B cell (primary cell): ENCODE data around the gene TMEM220. TPM values are rescaled to one million over a fixed set of nuclear protein-coding genes. Genes with fewer than 3 reads are reported as not detected.

ENCODE experiments used
- ATAC-seq: fragments of 200-7000 bp; cut with Tn5 transposase; one replicate; pipeline ENCODE4 v1.10.0; 2021; ENCODE audit warnings: low read depth, mild to moderate bottlenecking, moderate number of reproducible peaks, moderate library complexity
- CTCF ChIA-PET: fragments of 350-600 bp; sonication (Branson Sonifier 250); formaldehyde crosslinking; loops from one replicate; lab custom pipeline; 2021; ENCODE audit warnings: antibody characterized with exemption, inconsistent platforms; lab: Charles Lee
- POLR2A ChIA-PET: fragments of 350-600 bp; sonication (Branson Sonifier 250); formaldehyde crosslinking; loops from one replicate; lab custom pipeline; 2021; ENCODE audit warnings: antibody characterized with exemption; lab: Charles Lee
- DNase-seq: peaks from one replicate; pipeline ENCODE4 v3.0.0; 2013
- H2AFZ ChIP-seq: 2 replicates; pipeline ENCODE4 v1.6.1; 2012; ENCODE audit warnings: mild to moderate bottlenecking, low read depth, low read length; ENCODE audit not compliant: insufficient read depth, poor library complexity, severe bottlenecking
- H3K27ac ChIP-seq, 2 donors: 1 replicate in 1 of 2; 2 replicates in 1 of 2; pipeline ENCODE4 v1.5.1; 2012 to 2013; ENCODE audit warnings: low read length in 2 of 2, mild to moderate bottlenecking in 2 of 2, moderate library complexity in 1 of 2
- H3K27me3 ChIP-seq, 4 experiments: fragments of 200-600 bp in 1 of 4; sonication (generic) in 1 of 4; replicated peaks in 1 of 4; 1 replicate in 2 of 4; 2 replicates in 2 of 4; pipeline versions ENCODE4 v1.6.1 to v1.7.0; 2013 to 2016; ENCODE audit warnings: low read length in 3 of 4, mild to moderate bottlenecking in 2 of 4, mixed read lengths in 1 of 4, moderate library complexity in 1 of 4; ENCODE audit not compliant: insufficient read depth in 4 of 4, control insufficient read depth in 3 of 4; ENCODE audit errors: control extremely low read depth in 1 of 4
- H3K36me3 ChIP-seq, 2 experiments: replicated peaks in 1 of 2; 1 replicate in 1 of 2; 2 replicates in 1 of 2; pipeline versions ENCODE4 v1.6.1 to v1.7.1; 2013; ENCODE audit warnings: low read length in 1 of 2; ENCODE audit not compliant: insufficient read depth in 2 of 2, control insufficient read depth in 1 of 2; ENCODE audit errors: control extremely low read depth in 1 of 2, extremely low read depth in 1 of 2
- H3K4me1 ChIP-seq, 2 donors: fragments of 200-600 bp in 1 of 2; sonication (generic) in 1 of 2; 1 replicate in 1 of 2; 2 replicates in 1 of 2; pipeline versions ENCODE4 v1.5.1 to v1.6.1; 2013 to 2017; ENCODE audit warnings: low read length in 2 of 2; ENCODE audit not compliant: control insufficient read depth in 2 of 2, insufficient read depth in 2 of 2
- H3K4me2 ChIP-seq: replicated peaks from 2 replicates; pipeline ENCODE3; 2012; ENCODE audit warnings: mild to moderate bottlenecking, low read depth, low read length; ENCODE audit not compliant: poor library complexity, severe bottlenecking
- H3K4me3 ChIP-seq, 5 experiments: fragments of 200-600 bp in 1 of 5; sonication (generic) in 1 of 5; 1 replicate in 3 of 5; 2 replicates in 2 of 5; pipeline versions ENCODE4 v1.5.1 to v1.7.0; 2011 to 2016; ENCODE audit warnings: low read length in 4 of 5, mild to moderate bottlenecking in 4 of 5, low read depth in 2 of 5, control low read depth in 1 of 5, moderate library complexity in 1 of 5; ENCODE audit not compliant: insufficient read depth in 1 of 5; ENCODE audit errors: control extremely low read depth in 1 of 5, extremely low read depth in 1 of 5
- H3K79me2 ChIP-seq: fragments of 200-600 bp; sonication (generic); one replicate; pipeline ENCODE4 v1.6.0; 2016; ENCODE audit warnings: low read length; ENCODE audit not compliant: control insufficient read depth, insufficient read depth
- H3K9ac ChIP-seq: fragments of 200-600 bp; sonication (generic); 2 replicates; pipeline ENCODE4 v1.6.1; 2017; ENCODE audit warnings: mild to moderate bottlenecking, low read length, moderate library complexity
- H3K9me3 ChIP-seq, 3 donors: one replicate each; pipeline versions ENCODE4 v1.6.1 to v1.7.1; 2013; ENCODE audit warnings: low read length in 2 of 3; ENCODE audit not compliant: control insufficient read depth in 2 of 3, insufficient read depth in 1 of 3; ENCODE audit errors: control extremely low read depth in 1 of 3
- H4K20me1 ChIP-seq: 2 replicates; pipeline ENCODE4 v1.6.0; 2012; ENCODE audit warnings: mild to moderate bottlenecking, low read length; ENCODE audit not compliant: insufficient read depth, control insufficient read depth, poor library complexity, severe bottlenecking
- H3K27ac Mint-ChIP-seq: one replicate; pipeline ENCODE4 v1.8.0; 2021; ENCODE audit warnings: mixed read lengths
- H3K27me3 Mint-ChIP-seq: one replicate; pipeline ENCODE4 v1.8.0; 2021; ENCODE audit warnings: mixed read lengths
- H3K4me1 Mint-ChIP-seq: one replicate; pipeline ENCODE4 v1.8.0; 2021; ENCODE audit warnings: mixed read lengths
- H3K4me3 Mint-ChIP-seq: one replicate; pipeline ENCODE4 v1.8.0; 2021; ENCODE audit warnings: mixed read lengths
- H3K9me3 Mint-ChIP-seq: one replicate; pipeline ENCODE4 v1.8.0; 2022; ENCODE audit warnings: mixed read lengths; ENCODE audit not compliant: insufficient read depth
- CTCF ChIP-seq: fragments of 200-600 bp; IDR thresholded peaks from one replicate; pipeline ENCODE4 v1.8.0; 2022; ENCODE audit warnings: antibody characterized with exemption, mild to moderate bottlenecking
- EZH2 ChIP-seq: IDR thresholded peaks from 2 replicates; pipeline ENCODE4 v1.6.1; 2012; ENCODE audit warnings: borderline replicate concordance, low read depth, mild to moderate bottlenecking, moderate library complexity, low read length; ENCODE audit not compliant: insufficient read depth, poor library complexity, severe bottlenecking
- WGBS: methylation state at CpG from one replicate; pipeline ENCODE4 v1.1.5; 2013; ENCODE audit warnings: missing lambda C conversion rate; ENCODE audit not compliant: insufficient coverage; 5-methylcytosine and 5-hydroxymethylcytosine counted together
- intact Hi-C: fragments of 100-400 bp; cut with micrococcal nuclease; formaldehyde crosslinking; loops from one replicate; pipeline ENCODE4 v1.10.0; 2022
- polyA plus RNA-seq: library from polyadenylated mRNA; depleted of rRNA; stranded (reverse); fragments of >200 nt; gene quantifications from 2 replicates; pipeline ENCODE4 v1.2.3, GENCODE V29; 2012
- total RNA-seq, 2 donors: library from RNA; stranded (reverse); fragments of 120-200 nt in 1 of 2; gene quantifications; 1 replicate in 1 of 2; 2 replicates in 1 of 2; pipeline versions ENCODE4 v1.2.3 to v1.2.4, GENCODE V29; 2013 to 2022

The TMEM220 gene
- total and polyA plus RNA-seq, 2 donors (not counting 1 experiment from before 2014, with no cell fraction given): 2.9 to 7.4 TPM

- Mint-ChIP-seq H3K27ac (no peak overlapping the region), H3K4me3 (no peak overlapping the region), H3K4me1 (no peaks in the 10 kb centered on the region), H3K27me3 (peaks cover 18% of the 10 kb centered on the region), H3K9me3 (no peaks in the 10 kb centered on the region)
- no peak overlapping the region for H3K27ac ChIP-seq
- DNase-seq: no peak
- intact Hi-C loops: no loop called here
- no peak overlapping the region for H3K9ac ChIP-seq
- no peaks in the 10 kb centered on the region for H3K79me2 ChIP-seq
- H3K9me3 ChIP-seq: no peaks in the 10 kb centered on the region
- no peaks in the 10 kb centered on the region for H4K20me1 ChIP-seq
- no peak for ATAC-seq
- no peak overlapping the region for H3K4me2 ChIP-seq
- peaks cover 0 to 2% (median 0%) of the 10 kb centered on the region in 4 experiments for H3K27me3 ChIP-seq
- ChIA-PET CTCF (no interaction called here), POLR2A (no interaction called here)
- H3K4me1 ChIP-seq: no peaks in the 10 kb centered on the region
- no peak overlapping the region for H2AFZ ChIP-seq
- no peak for TF ChIP-seq EZH2
- TF ChIP-seq CTCF: no peak
- 100% methylated on average over 4 of the region's 6 CpGs for WGBS
- H3K36me3 ChIP-seq: no peaks in the 10 kb centered on the region
- H3K4me3 ChIP-seq: no peak overlapping the region
These were observed 12.6 kb upstream of the TMEM220 start for GRCh38 chr17:10742431-10742830.

GRCh38 chr17:10741416-10742135 lies 11.8 kb upstream of the TMEM220 start:
- no peak overlapping the region for H3K4me3 Mint-ChIP-seq
- H3K27ac Mint-ChIP-seq: no peak overlapping the region
- 95% methylated on average over 8 of the region's 10 CpGs for WGBS
- no peak overlapping the region for H3K27ac ChIP-seq
- H2AFZ ChIP-seq: no peak overlapping the region
- POLR2A ChIA-PET: no interaction called here
- peaks cover 3% of the 10 kb centered on the region for H3K4me1 Mint-ChIP-seq
- H3K79me2 ChIP-seq: no peaks in the 10 kb centered on the region
- no peak for ATAC-seq
- no peak overlapping the region for H3K4me3 ChIP-seq
- no peaks in the 10 kb centered on the region for H3K9me3 ChIP-seq
- no peaks in the 10 kb centered on the region for H3K9me3 Mint-ChIP-seq
- intact Hi-C loops: no loop called here
- CTCF ChIA-PET: no interaction called here
- H4K20me1 ChIP-seq: no peaks in the 10 kb centered on the region
- peaks cover 0 to 2% (median 0%) of the 10 kb centered on the region in 4 experiments for H3K27me3 ChIP-seq
- TF ChIP-seq EZH2: no peak
- TF ChIP-seq CTCF: no peak
- peaks cover 0 to 3% of the 10 kb centered on the region in 2 donors for H3K4me1 ChIP-seq
- DNase-seq: no peak
- no peak overlapping the region for H3K4me2 ChIP-seq
- peaks cover 18% of the 10 kb centered on the region for H3K27me3 Mint-ChIP-seq
- H3K36me3 ChIP-seq: no peaks in the 10 kb centered on the region
- H3K9ac ChIP-seq: no peak overlapping the region
